ENCODE data around the gene AMOT. TPM values are rescaled to one million over a fixed set of nuclear protein-coding genes. Genes with fewer than 3 reads are reported as not detected.

AMOT gene, protein sequence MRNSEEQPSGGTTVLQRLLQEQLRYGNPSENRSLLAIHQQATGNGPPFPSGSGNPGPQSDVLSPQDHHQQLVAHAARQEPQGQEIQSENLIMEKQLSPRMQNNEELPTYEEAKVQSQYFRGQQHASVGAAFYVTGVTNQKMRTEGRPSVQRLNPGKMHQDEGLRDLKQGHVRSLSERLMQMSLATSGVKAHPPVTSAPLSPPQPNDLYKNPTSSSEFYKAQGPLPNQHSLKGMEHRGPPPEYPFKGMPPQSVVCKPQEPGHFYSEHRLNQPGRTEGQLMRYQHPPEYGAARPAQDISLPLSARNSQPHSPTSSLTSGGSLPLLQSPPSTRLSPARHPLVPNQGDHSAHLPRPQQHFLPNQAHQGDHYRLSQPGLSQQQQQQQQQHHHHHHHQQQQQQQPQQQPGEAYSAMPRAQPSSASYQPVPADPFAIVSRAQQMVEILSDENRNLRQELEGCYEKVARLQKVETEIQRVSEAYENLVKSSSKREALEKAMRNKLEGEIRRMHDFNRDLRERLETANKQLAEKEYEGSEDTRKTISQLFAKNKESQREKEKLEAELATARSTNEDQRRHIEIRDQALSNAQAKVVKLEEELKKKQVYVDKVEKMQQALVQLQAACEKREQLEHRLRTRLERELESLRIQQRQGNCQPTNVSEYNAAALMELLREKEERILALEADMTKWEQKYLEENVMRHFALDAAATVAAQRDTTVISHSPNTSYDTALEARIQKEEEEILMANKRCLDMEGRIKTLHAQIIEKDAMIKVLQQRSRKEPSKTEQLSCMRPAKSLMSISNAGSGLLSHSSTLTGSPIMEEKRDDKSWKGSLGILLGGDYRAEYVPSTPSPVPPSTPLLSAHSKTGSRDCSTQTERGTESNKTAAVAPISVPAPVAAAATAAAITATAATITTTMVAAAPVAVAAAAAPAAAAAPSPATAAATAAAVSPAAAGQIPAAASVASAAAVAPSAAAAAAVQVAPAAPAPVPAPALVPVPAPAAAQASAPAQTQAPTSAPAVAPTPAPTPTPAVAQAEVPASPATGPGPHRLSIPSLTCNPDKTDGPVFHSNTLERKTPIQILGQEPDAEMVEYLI
- under 0.01 and 1.1 TPM in 2 replicates for total RNA-seq

DNA sequence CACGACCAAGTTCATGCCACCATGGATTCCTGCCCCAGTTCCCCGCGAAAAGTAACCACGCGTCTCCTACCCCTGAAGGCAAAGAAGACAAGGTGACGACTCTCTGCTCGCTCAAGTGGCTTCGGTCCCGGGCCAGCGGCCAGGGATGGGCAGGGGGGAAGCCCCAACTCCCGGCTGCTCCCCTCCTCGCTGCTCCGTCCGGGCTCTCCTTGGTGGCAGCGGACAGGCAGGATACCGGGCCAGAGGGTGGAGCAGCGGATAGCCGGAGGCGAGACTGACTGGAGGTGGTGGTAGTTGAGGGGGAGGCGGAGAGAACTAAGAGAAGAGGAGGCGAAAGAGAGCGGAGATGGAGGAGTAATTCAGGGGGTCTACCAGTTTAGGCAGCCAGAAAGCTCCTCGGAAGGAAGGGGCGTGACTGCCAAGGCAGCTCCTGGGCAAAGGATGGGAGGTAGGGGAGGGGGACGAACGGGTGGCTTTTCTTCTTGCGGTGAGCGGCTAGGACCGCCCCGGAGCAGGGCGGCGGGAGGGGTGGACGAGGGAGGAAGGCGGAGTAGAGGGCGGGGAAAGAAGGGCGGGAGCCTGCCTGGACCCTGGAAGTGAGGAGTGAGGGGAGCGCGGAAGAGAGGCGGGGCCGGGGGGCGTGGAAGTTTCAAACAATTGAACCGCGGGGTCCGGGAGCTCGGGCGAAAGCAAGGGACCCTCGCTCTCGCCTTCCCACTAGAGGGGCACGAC is at the start of gene AMOT:
TSS of gene AMOT (minus strand) at position 450 of the 732 bp plus-strand sequence. CDS start 17,705 bp downstream, outside the sequence.

Other genes with a start within 250 kb of the AMOT start
- gene LHFPL1, start 160.9 kb downstream of the AMOT start, total RNA-seq: 0.14 TPM in 1 of 2 replicates, not detected in the other